Right atrium auricular region (tissue), 2 donors: ENCODE results near the gene ADSS1. TPM values are rescaled to one million over a fixed set of nuclear protein-coding genes. Genes with fewer than 3 reads are reported as not detected.

Experiments
- DNase-seq: peaks from one replicate; pipeline ENCODE4 v3.0.0-alpha.2; 2019; ENCODE audit warnings: low spot score
- H3K27ac ChIP-seq, 2 donors: fragments of 200-600 bp; sonication (generic); 1 replicate in 1 of 2; 2 replicates in 1 of 2; pipeline ENCODE4 v1.5.1; 2016 to 2019
- H3K27me3 ChIP-seq, 2 donors: fragments of 200-600 bp; sonication (generic); one replicate each; pipeline versions ENCODE4 v1.5.1 to v1.6.0; 2017 to 2019
- H3K36me3 ChIP-seq: fragments of 200-600 bp; sonication (generic); one replicate; pipeline ENCODE4 v1.5.1; 2016
- H3K4me1 ChIP-seq, 2 donors: fragments of 200-600 bp; sonication (generic); one replicate each; pipeline versions ENCODE4 v1.5.1 to v1.6.0; 2017 to 2019
- H3K4me3 ChIP-seq, 2 donors: fragments of 200-600 bp; sonication (generic); 1 replicate in 1 of 2; 2 replicates in 1 of 2; pipeline ENCODE4 v1.5.1; 2017 to 2019; ENCODE audit warnings: mild to moderate bottlenecking in 1 of 2, moderate library complexity in 1 of 2
- H3K9me3 ChIP-seq, 2 donors: fragments of 200-600 bp; sonication (generic); one replicate each; pipeline ENCODE4 v1.5.1; 2019
- total RNA-seq, 2 donors: library from RNA; depleted of rRNA; stranded (reverse); fragments of >200 nt; gene quantifications; one replicate each; pipeline ENCODE4 v1.1.0, GENCODE V29; 2016
- TF ChIP-seq, protein P1 (sequence below), 2 donors: fragments of 200-600 bp; sonication (generic); IDR thresholded peaks; one replicate each; pipeline ENCODE4 v1.5.1; 2019; ENCODE audit warnings: antibody characterized with exemption in 2 of 2

ADSS1 gene
- total RNA-seq, 2 donors from 2014 or later, result 113 to 158 TPM

DNA sequence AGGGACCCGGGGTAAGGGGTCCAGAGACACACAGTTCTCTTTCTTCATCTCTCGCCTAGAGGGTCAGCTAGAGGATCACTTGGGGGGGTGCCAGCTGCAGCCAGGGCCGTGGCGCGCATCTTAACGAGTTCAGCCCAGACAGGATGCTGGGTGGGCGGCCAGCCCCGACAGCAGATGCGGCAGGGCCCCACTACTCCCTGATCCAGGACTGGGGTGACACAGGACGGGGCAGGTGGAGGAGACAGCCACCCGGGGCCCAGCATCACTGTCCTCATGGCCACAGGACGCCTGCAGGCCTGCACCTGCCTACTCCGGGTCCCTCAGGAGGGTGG, 58.7 kb downstream of the ADSS1 start:
- TF ChIP-seq, protein P1, sequence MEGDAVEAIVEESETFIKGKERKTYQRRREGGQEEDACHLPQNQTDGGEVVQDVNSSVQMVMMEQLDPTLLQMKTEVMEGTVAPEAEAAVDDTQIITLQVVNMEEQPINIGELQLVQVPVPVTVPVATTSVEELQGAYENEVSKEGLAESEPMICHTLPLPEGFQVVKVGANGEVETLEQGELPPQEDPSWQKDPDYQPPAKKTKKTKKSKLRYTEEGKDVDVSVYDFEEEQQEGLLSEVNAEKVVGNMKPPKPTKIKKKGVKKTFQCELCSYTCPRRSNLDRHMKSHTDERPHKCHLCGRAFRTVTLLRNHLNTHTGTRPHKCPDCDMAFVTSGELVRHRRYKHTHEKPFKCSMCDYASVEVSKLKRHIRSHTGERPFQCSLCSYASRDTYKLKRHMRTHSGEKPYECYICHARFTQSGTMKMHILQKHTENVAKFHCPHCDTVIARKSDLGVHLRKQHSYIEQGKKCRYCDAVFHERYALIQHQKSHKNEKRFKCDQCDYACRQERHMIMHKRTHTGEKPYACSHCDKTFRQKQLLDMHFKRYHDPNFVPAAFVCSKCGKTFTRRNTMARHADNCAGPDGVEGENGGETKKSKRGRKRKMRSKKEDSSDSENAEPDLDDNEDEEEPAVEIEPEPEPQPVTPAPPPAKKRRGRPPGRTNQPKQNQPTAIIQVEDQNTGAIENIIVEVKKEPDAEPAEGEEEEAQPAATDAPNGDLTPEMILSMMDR (IDR thresholded peaks at IDR 0.05), result no peak
- Histone ChIP-seq H3K36me3 (peaks cover 17% of the 10 kb centered on the region), H3K4me1 (peaks cover 0 to 19% of the 10 kb centered on the region in 2 donors)

DNA sequence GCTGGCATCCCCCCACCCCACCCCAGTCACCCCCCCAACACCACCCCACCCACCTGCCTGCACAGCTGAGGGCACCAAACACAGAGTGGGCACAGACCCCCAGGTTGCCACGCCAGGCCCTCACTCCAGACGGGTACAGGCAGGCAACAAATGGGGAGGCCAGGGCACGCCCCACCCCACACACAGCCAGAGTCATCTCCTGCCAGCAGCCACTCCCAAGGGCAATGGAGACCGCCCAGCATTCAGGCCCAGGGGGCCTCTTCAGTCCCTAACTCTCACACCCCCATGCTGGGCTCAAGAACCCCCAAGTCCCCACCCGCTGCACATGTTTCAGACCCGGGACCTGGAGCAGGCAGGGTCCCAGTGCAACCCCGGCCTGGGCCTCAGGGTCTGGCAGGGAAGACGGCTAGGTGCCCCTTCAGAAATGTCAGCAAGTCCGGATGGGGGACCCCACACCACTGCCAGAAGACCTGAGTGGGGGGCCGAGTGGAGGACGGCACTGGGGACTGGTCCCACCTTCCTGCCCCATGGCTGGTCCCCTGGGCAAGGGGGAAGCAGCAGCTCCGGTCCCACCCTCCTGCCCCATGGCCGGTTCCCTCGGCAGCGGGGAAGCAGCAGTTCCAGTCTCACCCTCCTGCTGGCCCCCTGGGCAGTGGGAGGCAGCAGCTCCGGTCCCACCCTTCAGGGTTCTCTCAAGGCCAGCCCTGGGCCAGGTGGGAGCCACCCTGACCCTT, 59.6 kb downstream of the ADSS1 start:
- TF ChIP-seq, protein P1 (IDR thresholded peaks at IDR 0.05), result no peak
- no peaks in the 10 kb centered on the region for H3K27me3 ChIP-seq
- no peak overlapping the region for H3K27ac ChIP-seq
- H3K4me1 ChIP-seq, result peaks cover 0 to 25% of the 10 kb centered on the region in 2 donors
- no peak for DNase-seq
- H3K36me3 ChIP-seq, result peaks cover 17% of the 10 kb centered on the region
- no peaks in the 10 kb centered on the region for H3K9me3 ChIP-seq
- no peak overlapping the region for H3K4me3 ChIP-seq

More for the DNA sequence above, 58.7 kb downstream of the ADSS1 start:
- DNase-seq, result no peak
- Histone ChIP-seq H3K27ac (no peak overlapping the region), H3K27me3 (no peaks in the 10 kb centered on the region), H3K4me3 (no peak overlapping the region), H3K9me3 (no peaks in the 10 kb centered on the region)

DNA sequence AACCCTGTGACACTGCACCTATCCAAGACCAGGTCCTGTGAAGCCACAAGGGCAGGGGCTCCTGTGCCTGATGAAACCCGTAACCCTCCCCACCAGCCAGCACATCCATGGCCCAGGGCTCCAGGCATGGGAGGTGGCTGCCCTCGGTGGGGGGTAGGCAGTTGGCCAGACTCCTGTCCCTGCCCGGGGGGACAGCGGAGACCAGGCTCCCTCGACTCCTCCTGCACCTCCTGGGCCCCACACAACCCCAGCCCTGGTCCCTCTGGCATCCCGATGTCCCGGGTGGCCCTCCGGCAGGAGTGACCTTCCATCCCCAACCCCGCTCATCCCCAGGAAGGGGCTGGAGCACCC, 60.2 kb downstream of the ADSS1 start:
- TF ChIP-seq, protein P1 (IDR thresholded peaks at IDR 0.05), result no peak
- H3K27ac ChIP-seq, result no peak overlapping the region

DNA sequence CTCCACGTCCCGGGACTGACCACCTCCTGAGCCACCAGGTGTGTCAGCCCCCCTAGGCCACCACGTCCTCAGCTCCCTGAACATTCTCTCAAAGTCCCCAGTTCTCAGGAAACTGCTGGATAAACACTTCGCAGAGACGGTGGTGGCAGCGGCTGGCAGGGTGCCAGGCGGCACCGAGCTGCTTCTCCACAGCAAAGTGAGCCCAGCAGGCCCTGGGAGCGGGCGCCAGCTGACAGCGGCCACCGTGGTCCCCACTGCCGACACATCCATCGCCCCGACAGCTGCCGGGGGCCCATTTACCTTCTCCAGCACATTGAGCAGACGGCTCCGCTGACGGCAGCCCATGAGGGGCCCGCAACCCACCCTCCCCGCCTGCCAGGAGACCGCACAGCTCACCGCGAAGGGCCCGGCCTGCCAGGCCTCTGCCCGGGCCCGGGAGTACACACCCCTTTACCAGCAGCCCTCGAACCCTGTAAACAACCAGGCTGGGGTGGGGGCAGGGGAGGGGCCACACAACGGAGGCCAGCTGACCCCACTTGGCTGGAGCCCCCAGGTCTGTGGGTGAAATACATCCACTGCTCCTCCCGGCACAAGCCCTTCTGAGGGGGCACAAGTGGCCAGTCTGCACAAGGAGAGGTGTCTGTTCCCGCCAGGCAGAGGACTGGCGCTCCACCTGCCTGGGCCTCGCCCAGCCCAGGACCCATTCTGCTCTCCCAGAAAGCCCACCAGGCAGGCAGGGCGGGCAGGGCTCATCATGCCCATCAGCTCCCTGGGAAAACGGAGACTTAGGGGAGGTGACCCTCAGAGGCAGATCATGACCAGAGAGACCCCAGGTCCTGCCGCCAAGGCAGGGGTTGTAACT, 61.0 kb downstream of the ADSS1 start:
- Histone ChIP-seq H3K27ac (no peak overlapping the region), H3K4me1 (peaks cover 0 to 25% of the 10 kb centered on the region in 2 donors), H3K4me3 (no peak overlapping the region), H3K9me3 (no peaks in the 10 kb centered on the region), H3K27me3 (no peaks in the 10 kb centered on the region), H3K36me3 (peaks cover 10% of the 10 kb centered on the region)
- no peak for DNase-seq
- TF ChIP-seq, protein P1 (IDR thresholded peaks at IDR 0.05), result no peak

More for the DNA sequence above, 60.2 kb downstream of the ADSS1 start:
- H3K36me3 ChIP-seq, result peaks cover 17% of the 10 kb centered on the region
- H3K4me1 ChIP-seq, result peaks cover 0 to 25% of the 10 kb centered on the region in 2 donors
- DNase-seq, result no peak
- no peak overlapping the region for H3K4me3 ChIP-seq
- H3K27me3 ChIP-seq, result no peaks in the 10 kb centered on the region
- H3K9me3 ChIP-seq, result no peaks in the 10 kb centered on the region

DNA sequence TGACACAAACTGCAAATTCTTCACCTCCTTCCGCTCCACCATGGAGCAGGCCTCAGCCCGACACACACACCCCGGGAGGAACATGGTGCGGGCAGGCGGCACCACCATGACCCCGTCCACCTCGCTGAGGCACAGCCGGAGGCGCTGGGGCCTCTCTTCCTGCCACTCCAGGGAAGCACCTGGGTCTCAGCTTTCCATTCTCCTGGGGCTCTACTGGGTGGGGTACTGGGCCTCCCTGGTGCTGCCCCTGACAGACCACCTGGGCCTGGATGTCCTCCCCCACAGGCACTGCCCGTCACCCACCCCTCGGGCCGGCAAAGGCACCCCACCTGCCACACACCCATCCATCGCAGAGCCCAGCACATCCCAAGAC, 61.7 kb downstream of the ADSS1 start:
- no peaks in the 10 kb centered on the region for H3K27me3 ChIP-seq
- H3K27ac ChIP-seq, result no peak overlapping the region
- H3K4me3 ChIP-seq, result no peak overlapping the region
- H3K4me1 ChIP-seq, result peaks cover 0 to 25% of the 10 kb centered on the region in 2 donors
- no peaks in the 10 kb centered on the region for H3K9me3 ChIP-seq
- TF ChIP-seq, protein P1 (IDR thresholded peaks at IDR 0.05), result no peak
- H3K36me3 ChIP-seq, result peaks cover 10% of the 10 kb centered on the region
- DNase-seq, result no peak
